Measurements from ENCODE around the gene NKD1. TPM values are rescaled to one million over a fixed set of nuclear protein-coding genes. Genes with fewer than 3 reads are reported as not detected.
A peak's percentile ranks its signal among the peaks of the same experiment; 100 is the strongest.
"Not testable (repeated sequence)": the region's sequence is repeated elsewhere in the genome, so short reads cannot be mapped to it uniquely, and the experiment has no call there.

NKD1 gene
- total RNA-seq: 3.9 TPM

- ATAC-seq (peak; percentile 94), DNase-seq (ENCODE audit: low spot score) (peak; percentile 80)
Measured at GRCh38 chr16:50548125-50548908, at the start of gene NKD1. TSS of gene NKD1 (plus strand) at chr16:50548396. CDS start at chr16:50548554, 158 bp downstream.

GRCh38 chr16:50498431-50499155 lies 49.6 kb upstream of the NKD1 start:
- no peak for DNase-seq (ENCODE audit: low spot score)
- no peak for ATAC-seq

- ATAC-seq (no peak), DNase-seq (ENCODE audit: low spot score) (no peak)
Measured at GRCh38 chr16:50499254-50499653, 48.9 kb upstream of the NKD1 start.

- ATAC-seq (no peak), DNase-seq (ENCODE audit: low spot score) (no peak)
Measured at GRCh38 chr16:50500171-50500874, 47.9 kb upstream of the NKD1 start.

GRCh38 chr16:50501251-50501650 lies 46.9 kb upstream of the NKD1 start:
- DNase-seq (ENCODE audit: low spot score) (no peak), ATAC-seq (no peak)

- ATAC-seq: no peak
Measured at GRCh38 chr16:50501986-50502615, 46.1 kb upstream of the NKD1 start.

GRCh38 chr16:50502616-50503011 lies 45.6 kb upstream of the NKD1 start:
- no peak for ATAC-seq

More at GRCh38 chr16:50501986-50502615, 46.1 kb upstream of the NKD1 start:
- no peak for DNase-seq (ENCODE audit: low spot score)

GRCh38 chr16:50503868-50504531 lies 44.2 kb upstream of the NKD1 start:
- ATAC-seq; DNase-seq (ENCODE audit: low spot score): not testable (repeated sequence)

More at GRCh38 chr16:50502616-50503011, 45.6 kb upstream of the NKD1 start:
- DNase-seq (ENCODE audit: low spot score): no peak

- no peak for ATAC-seq
- DNase-seq (ENCODE audit: low spot score): no peak
Measured at GRCh38 chr16:50505115-50505514, 43.1 kb upstream of the NKD1 start.

GRCh38 chr16:50505714-50506542 lies 42.3 kb upstream of the NKD1 start:
- DNase-seq (ENCODE audit: low spot score) (no peak), ATAC-seq (no peak)

- ATAC-seq (no peak), DNase-seq (ENCODE audit: low spot score) (no peak)
Measured at GRCh38 chr16:50506543-50506937, 41.7 kb upstream of the NKD1 start.

- no peak for ATAC-seq
- no peak for DNase-seq (ENCODE audit: low spot score)
Measured at GRCh38 chr16:50507397-50507796, 40.8 kb upstream of the NKD1 start.

- ATAC-seq (peak; percentile 58), DNase-seq (ENCODE audit: low spot score) (peak; percentile 45)
Measured at GRCh38 chr16:50509521-50510341, 38.5 kb upstream of the NKD1 start.

GRCh38 chr16:50515218-50515617 lies 33.0 kb upstream of the NKD1 start:
- no peak for ATAC-seq

GRCh38 chr16:50516401-50516800 lies 31.8 kb upstream of the NKD1 start:
- ATAC-seq (no peak), DNase-seq (ENCODE audit: low spot score) (no peak)

More at GRCh38 chr16:50515218-50515617, 33.0 kb upstream of the NKD1 start:
- DNase-seq (ENCODE audit: low spot score): no peak

GRCh38 chr16:50516890-50517289 lies 31.3 kb upstream of the NKD1 start:
- ATAC-seq (no peak), DNase-seq (ENCODE audit: low spot score) (no peak)

- DNase-seq (ENCODE audit: low spot score) (peak; percentile 39), ATAC-seq (no peak)
Measured at GRCh38 chr16:50517450-50518252, 30.5 kb upstream of the NKD1 start.

GRCh38 chr16:50519001-50519400 lies 29.2 kb upstream of the NKD1 start:
- ATAC-seq (no peak), DNase-seq (ENCODE audit: low spot score) (peak; percentile 12)

All from left lobe of liver (tissue), 2 donors.